Sigmoid colon (tissue), 4 donors: ENCODE data around the gene FAM53A.

Experiments used
- EP300 ChIP-seq, 4 donors: sonication (generic); formaldehyde crosslinking; IDR thresholded peaks; one replicate each; pipeline ENCODE4 v1.6.1; 2017; ENCODE audit warnings: antibody characterized with exemption in 4 of 4
- POLR2A ChIP-seq, 2 donors: fragments of 450-650 bp; IDR thresholded peaks; one replicate each; pipeline ENCODE4 v1.6.1; 2016; ENCODE audit warnings: antibody characterized with exemption in 2 of 2, mild to moderate bottlenecking in 2 of 2, moderate library complexity in 2 of 2
- POLR2AphosphoS5 ChIP-seq, 4 donors: sonication (generic); formaldehyde crosslinking; IDR thresholded peaks; one replicate each; pipeline ENCODE4 v1.6.1; 2017; ENCODE audit warnings: antibody characterized with exemption in 4 of 4

GRCh38 chr4:1632109-1633104, 51.7 kb downstream of the FAM53A start:
- TF ChIP-seq EP300 (IDR thresholded peaks at IDR 0.05) (no peak), POLR2A (IDR thresholded peaks at IDR 0.05) (no peak), POLR2AphosphoS5 (IDR thresholded peaks at IDR 0.05) (no peak)
